Epithelial cell of umbilical artery (primary cell): ENCODE data around the gene UBTD1. TPM values are rescaled to one million over a fixed set of nuclear protein-coding genes. Genes with fewer than 3 reads are reported as not detected.

Experiments used
- total RNA-seq: library from RNA; depleted of rRNA; stranded (reverse); fragments of >200 nt; gene quantifications from 2 replicates; pipeline ENCODE4 v1.2.3, GENCODE V29; 2014

The UBTD1 gene
- 30.9 and 50.0 TPM in 2 replicates for total RNA-seq

GRCh38 chr10:97498841-97499560 lies at the start of gene UBTD1:
Gene UBTD1, plus strand, starts transcription at chr10:97498924. Its CDS starts 280 bp downstream, at chr10:97499204.

GRCh38 chr10:97498076-97498840 lies 466 bp upstream of the UBTD1 start, which contains the start of gene MMS19:
Gene MMS19, minus strand, starts transcription at chr10:97498422. Its CDS starts 38 bp downstream, at chr10:97498384.

DNA sequence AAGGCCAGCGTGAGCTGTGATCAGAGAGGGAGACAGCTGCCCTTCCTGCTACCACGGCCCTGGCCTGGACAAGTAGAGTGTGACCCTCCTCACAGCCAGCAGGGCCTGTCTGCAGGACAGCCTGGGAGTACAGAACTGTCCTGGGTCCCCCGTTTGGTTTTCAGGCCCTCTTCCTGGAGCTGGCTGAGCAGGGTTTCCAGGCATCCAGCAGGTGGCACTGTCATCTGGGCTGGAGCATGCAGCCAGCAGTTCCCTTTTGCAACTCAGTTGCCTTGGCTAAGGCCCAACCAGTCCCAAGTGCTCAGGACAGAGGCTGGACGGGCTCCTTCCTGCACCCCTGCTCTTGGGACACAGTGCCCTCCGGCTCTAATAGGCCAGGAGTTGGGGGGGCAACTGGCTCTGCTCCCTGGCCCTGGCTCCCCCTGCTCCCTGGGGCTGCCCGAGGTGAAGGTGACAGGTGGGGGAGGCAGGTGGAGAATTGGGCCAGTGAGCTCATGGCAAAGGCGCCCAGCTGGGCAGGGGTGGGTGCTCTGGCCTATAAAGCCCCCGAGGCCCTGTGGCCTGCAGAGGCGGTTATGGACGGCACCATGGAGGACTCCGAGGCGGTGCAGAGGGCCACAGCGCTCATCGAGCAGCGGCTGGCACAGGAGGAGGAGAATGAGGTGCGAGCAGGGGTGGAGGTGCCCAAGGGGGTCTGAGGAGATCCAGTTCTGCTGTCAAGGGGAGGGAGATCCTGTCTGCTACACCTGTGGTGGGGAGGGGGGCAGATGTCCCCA lies 73.7 kb downstream of the UBTD1 start, which contains the start of gene ANKRD2:
Gene ANKRD2 (plus strand): TSS at position 566 of the 776 bp plus-strand sequence. CDS start 10 bp downstream, at position 576.

GRCh38 chr10:97584060-97584797 lies 85.5 kb downstream of the UBTD1 start, which contains the start of gene HOGA1:
Gene HOGA1, plus strand, starts transcription at chr10:97584389. Its CDS starts 315 bp downstream, at chr10:97584704.

GRCh38 chr10:97589479-97589878 lies 90.8 kb downstream of the UBTD1 start, which contains the start of gene C10orf62:
Gene C10orf62, plus strand, starts transcription at chr10:97589721. Its CDS starts 177 bp downstream, at chr10:97589898.

Other genes starting within 250 kb of the UBTD1 start
- 10.6 and 12.3 TPM in 2 replicates for gene ARHGAP19, start 206.3 kb upstream of the UBTD1 start, total RNA-seq
- gene FRAT1, start 179.7 kb upstream of the UBTD1 start, total RNA-seq, result 2.9 and 3.3 TPM in 2 replicates
- 13.8 and 14.0 TPM in 2 replicates for gene FRAT2, start 164.2 kb upstream of the UBTD1 start, total RNA-seq
- gene RRP12, start 97.6 kb upstream of the UBTD1 start, total RNA-seq, result 13.3 and 17.8 TPM in 2 replicates
- 376 and 402 TPM in 2 replicates for gene PGAM1, start 72.7 kb upstream of the UBTD1 start, total RNA-seq
- 36.4 and 54.0 TPM in 2 replicates for gene EXOSC1, start 52.9 kb upstream of the UBTD1 start, total RNA-seq
- 37.7 and 47.7 TPM in 2 replicates for gene ZDHHC16, start 52.7 kb upstream of the UBTD1 start, total RNA-seq
- gene MMS19, start 502 bp upstream of the UBTD1 start, total RNA-seq, result 70.1 and 91.6 TPM in 2 replicates
- gene ANKRD2, start 73.9 kb downstream of the UBTD1 start, total RNA-seq, result 0.97 and 2.1 TPM in 2 replicates
- 0.32 and 1.1 TPM in 2 replicates for gene HOGA1, start 85.5 kb downstream of the UBTD1 start, total RNA-seq
- not detected in 2 replicates for gene C10orf62, start 90.8 kb downstream of the UBTD1 start, total RNA-seq
- gene MORN4, start 134.6 kb downstream of the UBTD1 start, total RNA-seq, result 2.3 and 9.1 TPM in 2 replicates
- 11.4 and 17.2 TPM in 2 replicates for gene PI4K2A, start 141.7 kb downstream of the UBTD1 start, total RNA-seq
- gene AVPI1, start 188.3 kb downstream of the UBTD1 start, total RNA-seq, result 1.5 and 1.9 TPM in 2 replicates
- 12.9 and 13.3 TPM in 2 replicates for gene MARVELD1, start 214.8 kb downstream of the UBTD1 start, total RNA-seq
- gene ZFYVE27, start 238.2 kb downstream of the UBTD1 start, total RNA-seq, result 18.5 and 19.2 TPM in 2 replicates